Smooth muscle cell (in vitro differentiated cells): Measurements from ENCODE around the gene RABGAP1. TPM values are rescaled to one million over a fixed set of nuclear protein-coding genes. Genes with fewer than 3 reads are reported as not detected.

Experiments used
- DNase-seq: peaks from one replicate; lab custom pipeline; 2025; ENCODE audit not compliant: unreplicated experiment; lab: John Stamatoyannopoulos, UW
- H2AFZ ChIP-seq: fragments of 200-600 bp; sonication (generic); 2 replicates; pipeline ENCODE4 v1.6.0; 2016; ENCODE audit warnings: antibody characterized with exemption, low read depth, mild to moderate bottlenecking
- H3F3A ChIP-seq: fragments of 200-600 bp; sonication (generic); 2 replicates; pipeline ENCODE4 v1.6.0; 2017; ENCODE audit warnings: antibody characterized with exemption, low read depth
- H3K27ac ChIP-seq: fragments of 200-600 bp; sonication (generic); 2 replicates; pipeline ENCODE4 v1.5.1; 2016; ENCODE audit warnings: low read depth, mild to moderate bottlenecking
- H3K27me3 ChIP-seq: fragments of 200-600 bp; sonication (generic); 2 replicates; pipeline ENCODE4 v1.6.1; 2016; ENCODE audit warnings: low read depth, mild to moderate bottlenecking
- H3K36me3 ChIP-seq: fragments of 200-600 bp; sonication (generic); 2 replicates; pipeline ENCODE4 v1.5.1; 2016; ENCODE audit warnings: low read depth
- H3K4me1 ChIP-seq: fragments of 200-600 bp; sonication (generic); 2 replicates; pipeline ENCODE4 v1.5.1; 2016; ENCODE audit warnings: low read depth
- H3K4me2 ChIP-seq: fragments of 200-600 bp; sonication (generic); 2 replicates; pipeline ENCODE4 v1.6.0; 2016; ENCODE audit warnings: mild to moderate bottlenecking
- H3K4me3 ChIP-seq: fragments of 200-600 bp; sonication (generic); 2 replicates; pipeline ENCODE4 v1.5.1; 2016; ENCODE audit warnings: mild to moderate bottlenecking
- H3K79me2 ChIP-seq: fragments of 200-600 bp; sonication (generic); 2 replicates; pipeline ENCODE4 v1.6.0; 2016; ENCODE audit warnings: low read depth, mild to moderate bottlenecking
- H3K9ac ChIP-seq: fragments of 200-600 bp; sonication (generic); 2 replicates; pipeline ENCODE4 v1.6.0; 2016; ENCODE audit warnings: low read depth
- H3K9me3 ChIP-seq: fragments of 200-600 bp; sonication (generic); replicated peaks from 2 replicates; pipeline ENCODE4 v1.5.1; 2016; ENCODE audit warnings: low read depth
- H4K20me1 ChIP-seq: fragments of 200-600 bp; sonication (generic); 2 replicates; pipeline ENCODE4 v1.6.0; 2016; ENCODE audit warnings: low read depth
- CTCF ChIP-seq: fragments of 200-600 bp; sonication (generic); IDR thresholded peaks from 2 replicates; pipeline ENCODE4 v1.5.1; 2017; ENCODE audit warnings: borderline replicate concordance, mild to moderate bottlenecking, antibody characterized with exemption; ENCODE audit not compliant: insufficient read depth, poor library complexity, severe bottlenecking
- WGBS: methylation state at CpG from one replicate; pipeline ENCODE4 v1.1.7; 2016; ENCODE audit warnings: low lambda C conversion rate; 5-methylcytosine and 5-hydroxymethylcytosine counted together
- polyA plus RNA-seq: library from polyadenylated mRNA; unstranded; fragments of >200 nt; fragmentation: Nextera tagmentation; extraction: Ambion mirVana; gene quantifications from 2 replicates; pipeline ENCODE4 v1.2.1, GENCODE V29; 2016
- total RNA-seq: library from RNA; depleted of rRNA; stranded (reverse); fragments of >200 nt; gene quantifications from 2 replicates; pipeline ENCODE4 v1.2.3, GENCODE V29; 2014

The RABGAP1 gene
- total and polyA plus RNA-seq, 2 experiments from 2014 or later, result 13.5 to 31.8 TPM

DNA sequence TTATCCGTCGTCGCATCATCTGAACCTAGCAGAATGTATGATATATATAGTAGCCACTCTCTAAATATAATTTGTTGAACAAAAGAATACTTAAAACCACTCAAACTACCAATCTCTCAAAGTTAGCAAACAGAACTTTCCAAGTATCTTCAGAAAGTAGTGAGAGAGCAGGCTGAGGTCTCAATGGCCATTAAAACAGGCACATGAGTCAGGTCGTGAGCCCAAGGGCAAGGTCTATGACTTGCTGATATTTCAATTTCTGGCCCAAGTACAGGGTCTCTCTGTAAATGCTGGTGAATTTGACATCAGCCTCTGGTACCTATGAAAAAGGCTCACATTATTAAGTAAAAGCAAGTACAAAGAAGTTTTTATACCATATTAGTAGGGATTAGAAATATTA, 187.8 kb downstream of the RABGAP1 start:
- H3K9me3 ChIP-seq, result no peaks in the 10 kb centered on the region
- H3K4me1 ChIP-seq, result no peaks in the 10 kb centered on the region
- no peak for TF ChIP-seq CTCF
- no peaks in the 10 kb centered on the region for H3K79me2 ChIP-seq
- no peak overlapping the region for H3K27ac ChIP-seq
- H2AFZ ChIP-seq, result no peak overlapping the region
- H3F3A ChIP-seq, result no peaks in the 10 kb centered on the region
- no peaks in the 10 kb centered on the region for H4K20me1 ChIP-seq
- H3K36me3 ChIP-seq, result no peaks in the 10 kb centered on the region
- DNase-seq, result no peak
- H3K27me3 ChIP-seq, result no peaks in the 10 kb centered on the region
- no peak overlapping the region for H3K9ac ChIP-seq
- no peak overlapping the region for H3K4me2 ChIP-seq
- 97% methylated on average over 4 of the region's 4 CpGs for WGBS
- no peak overlapping the region for H3K4me3 ChIP-seq

GRCh38 chr9:123129423-123129822, 188.6 kb downstream of the RABGAP1 start:
- Histone ChIP-seq H4K20me1 (no peaks in the 10 kb centered on the region), H2AFZ (no peak overlapping the region), H3K36me3 (no peaks in the 10 kb centered on the region), H3K79me2 (no peaks in the 10 kb centered on the region), H3K9me3 (no peaks in the 10 kb centered on the region), H3F3A (no peaks in the 10 kb centered on the region), H3K27ac (no peak overlapping the region), H3K4me2 (no peak overlapping the region), H3K4me1 (no peaks in the 10 kb centered on the region), H3K9ac (no peak overlapping the region), H3K27me3 (no peaks in the 10 kb centered on the region), H3K4me3 (no peak overlapping the region)
- DNase-seq, result no peak
- WGBS, result 97% methylated on average over 1 of the region's 1 CpG
- no peak for TF ChIP-seq CTCF

- no peaks in the 10 kb centered on the region for H3K36me3 ChIP-seq
- no peak overlapping the region for H3K4me2 ChIP-seq
- no peaks in the 10 kb centered on the region for H3K4me1 ChIP-seq
- no peak overlapping the region for H3K27ac ChIP-seq
- H3K9ac ChIP-seq, result no peak overlapping the region
- TF ChIP-seq CTCF, result no peak
- no peaks in the 10 kb centered on the region for H3K79me2 ChIP-seq
- H3F3A ChIP-seq, result no peaks in the 10 kb centered on the region
- WGBS, result 0% methylated on average over 1 of the region's 1 CpG
- H2AFZ ChIP-seq, result no peak overlapping the region
- no peaks in the 10 kb centered on the region for H4K20me1 ChIP-seq
- no peak for DNase-seq
- H3K9me3 ChIP-seq, result no peaks in the 10 kb centered on the region
- no peaks in the 10 kb centered on the region for H3K27me3 ChIP-seq
- no peak overlapping the region for H3K4me3 ChIP-seq
Measured at GRCh38 chr9:123131258-123131657, 190.4 kb downstream of the RABGAP1 start.

DNA sequence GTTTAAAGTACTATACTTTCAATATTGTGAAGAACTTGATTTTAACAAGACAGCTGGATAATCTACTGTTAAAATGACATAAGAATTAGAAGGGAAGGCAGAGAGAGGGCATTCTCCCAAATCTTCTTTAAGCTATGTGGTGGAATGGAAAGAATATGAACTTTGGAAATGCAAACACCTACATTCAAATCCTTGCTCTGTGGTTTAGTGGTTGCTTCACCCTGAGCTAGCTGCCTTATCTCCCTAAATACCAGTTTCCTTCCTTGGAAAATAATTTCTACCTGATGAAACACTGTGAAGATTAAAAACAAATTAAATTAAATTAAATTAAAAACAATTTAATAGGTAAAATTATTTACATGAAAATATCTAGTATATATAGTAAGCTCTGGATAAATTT, 191.2 kb downstream of the RABGAP1 start:
- TF ChIP-seq CTCF, result no peak
- no peaks in the 10 kb centered on the region for H3K4me1 ChIP-seq
- no peaks in the 10 kb centered on the region for H3K79me2 ChIP-seq
- H3K9me3 ChIP-seq, result no peaks in the 10 kb centered on the region
- no peak overlapping the region for H2AFZ ChIP-seq
- no peak overlapping the region for H3K27ac ChIP-seq
- no peaks in the 10 kb centered on the region for H3F3A ChIP-seq
- H4K20me1 ChIP-seq, result no peaks in the 10 kb centered on the region
- H3K9ac ChIP-seq, result no peak overlapping the region
- H3K27me3 ChIP-seq, result no peaks in the 10 kb centered on the region
- H3K4me2 ChIP-seq, result no peak overlapping the region
- no peak overlapping the region for H3K4me3 ChIP-seq
- H3K36me3 ChIP-seq, result no peaks in the 10 kb centered on the region
- no peak for DNase-seq
